Measurements from ENCODE around the gene PCDH17. TPM values are rescaled to one million over a fixed set of nuclear protein-coding genes. Genes with fewer than 3 reads are reported as not detected.

Gene PCDH17
- total RNA-seq, 1 donor from 2014 or later, result 36.0 TPM

DNA sequence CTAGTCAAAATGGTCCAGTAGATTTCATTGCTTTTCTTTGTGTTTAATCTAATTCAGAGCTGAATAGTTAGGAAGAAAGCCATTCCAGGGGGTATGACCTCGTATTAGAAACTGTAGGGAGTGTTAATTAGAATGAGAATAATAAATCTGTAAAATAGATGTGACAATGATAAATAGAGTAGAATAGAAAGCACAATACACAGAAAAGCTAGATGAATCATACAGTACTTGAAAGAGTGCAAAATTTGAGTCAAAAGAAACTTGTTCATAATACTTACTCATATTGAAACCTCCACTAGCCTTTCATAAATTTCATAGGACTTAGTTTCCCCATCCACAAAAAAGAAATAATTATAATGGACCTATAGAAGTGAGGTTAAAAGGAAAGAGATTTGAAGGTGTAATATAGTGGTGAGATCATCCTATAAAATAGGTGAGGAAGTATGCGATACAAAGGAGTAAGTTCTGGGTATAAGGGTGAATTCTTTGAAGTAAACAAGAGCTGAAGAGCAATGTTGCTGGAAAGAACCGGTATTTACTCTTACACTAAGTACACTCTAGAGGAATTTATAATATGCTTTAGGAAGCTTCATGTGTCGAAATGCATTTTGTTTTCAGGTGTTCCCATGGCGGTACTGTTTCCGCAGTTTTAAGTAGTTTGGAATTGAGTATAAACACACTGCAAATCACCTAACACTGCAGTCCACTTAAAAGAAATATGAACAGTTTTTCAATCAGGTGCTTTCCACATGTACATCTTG is 21.9 kb downstream of the PCDH17 start:
- Histone ChIP-seq H3K9me3 (no peaks in the 10 kb centered on the region), H3K27me3 (no peaks in the 10 kb centered on the region), H3K36me3 (no peaks in the 10 kb centered on the region), H3K27ac (no peak overlapping the region), H3K4me1 (no peaks in the 10 kb centered on the region), H3K4me3 (no peak overlapping the region)
- TF ChIP-seq, protein P1, sequence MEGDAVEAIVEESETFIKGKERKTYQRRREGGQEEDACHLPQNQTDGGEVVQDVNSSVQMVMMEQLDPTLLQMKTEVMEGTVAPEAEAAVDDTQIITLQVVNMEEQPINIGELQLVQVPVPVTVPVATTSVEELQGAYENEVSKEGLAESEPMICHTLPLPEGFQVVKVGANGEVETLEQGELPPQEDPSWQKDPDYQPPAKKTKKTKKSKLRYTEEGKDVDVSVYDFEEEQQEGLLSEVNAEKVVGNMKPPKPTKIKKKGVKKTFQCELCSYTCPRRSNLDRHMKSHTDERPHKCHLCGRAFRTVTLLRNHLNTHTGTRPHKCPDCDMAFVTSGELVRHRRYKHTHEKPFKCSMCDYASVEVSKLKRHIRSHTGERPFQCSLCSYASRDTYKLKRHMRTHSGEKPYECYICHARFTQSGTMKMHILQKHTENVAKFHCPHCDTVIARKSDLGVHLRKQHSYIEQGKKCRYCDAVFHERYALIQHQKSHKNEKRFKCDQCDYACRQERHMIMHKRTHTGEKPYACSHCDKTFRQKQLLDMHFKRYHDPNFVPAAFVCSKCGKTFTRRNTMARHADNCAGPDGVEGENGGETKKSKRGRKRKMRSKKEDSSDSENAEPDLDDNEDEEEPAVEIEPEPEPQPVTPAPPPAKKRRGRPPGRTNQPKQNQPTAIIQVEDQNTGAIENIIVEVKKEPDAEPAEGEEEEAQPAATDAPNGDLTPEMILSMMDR (IDR thresholded peaks at IDR 0.05), result no peak
- intact Hi-C loops (cut with DNase I), result no loop called here
- no peak for DNase-seq (ENCODE audit: low spot score in 2 of 2)

GRCh38 chr13:57665481-57665880 is 33.9 kb downstream of the PCDH17 start:
- intact Hi-C loops (cut with DNase I), result no loop called here
- H3K4me3 ChIP-seq, result no peak overlapping the region
- no peak for DNase-seq (ENCODE audit: low spot score in 2 of 2)
- no peaks in the 10 kb centered on the region for H3K4me1 ChIP-seq
- no peak overlapping the region for H3K27ac ChIP-seq
- TF ChIP-seq, protein P1 (IDR thresholded peaks at IDR 0.05), result no peak
- no peaks in the 10 kb centered on the region for H3K9me3 ChIP-seq
- H3K27me3 ChIP-seq, result no peaks in the 10 kb centered on the region
- no peaks in the 10 kb centered on the region for H3K36me3 ChIP-seq

DNA sequence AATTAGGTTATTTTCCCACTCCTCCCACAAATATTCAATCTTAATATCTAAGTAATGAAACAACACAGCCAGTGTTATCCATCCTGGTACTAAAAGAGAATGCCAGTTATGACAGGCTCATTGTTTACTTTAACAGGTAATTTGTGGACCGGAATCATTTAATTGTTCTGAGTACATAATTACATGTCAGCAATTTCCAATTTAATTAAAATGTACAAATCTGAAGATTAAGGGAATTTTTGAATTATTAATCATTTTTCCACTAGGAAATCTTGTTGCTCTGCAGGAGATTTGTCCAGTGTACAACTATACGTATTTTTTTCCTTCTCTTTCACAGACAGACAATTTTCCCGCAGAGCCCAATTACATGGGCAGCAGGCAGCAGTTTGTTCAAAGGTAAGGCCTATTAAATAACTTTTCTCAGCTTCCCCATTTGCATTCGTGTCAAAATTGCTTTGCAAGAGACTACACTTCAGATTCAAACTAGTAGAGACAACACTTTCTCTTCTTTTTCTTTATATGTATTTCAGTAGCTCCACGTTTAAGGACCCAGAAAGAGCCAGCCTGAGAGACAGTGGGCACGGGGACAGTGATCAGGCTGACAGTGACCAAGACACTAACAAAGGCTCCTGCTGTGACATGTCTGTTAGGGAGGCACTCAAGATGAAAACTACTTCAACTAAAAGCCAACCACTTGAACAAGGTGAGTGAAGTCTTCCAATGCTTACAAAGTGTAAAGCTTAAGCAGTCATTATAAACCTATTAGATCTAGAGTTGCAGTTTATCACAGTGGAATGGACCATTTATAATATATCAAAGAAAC is 34.8 kb downstream of the PCDH17 start:
- intact Hi-C loops (cut with DNase I), result no loop called here

DNA sequence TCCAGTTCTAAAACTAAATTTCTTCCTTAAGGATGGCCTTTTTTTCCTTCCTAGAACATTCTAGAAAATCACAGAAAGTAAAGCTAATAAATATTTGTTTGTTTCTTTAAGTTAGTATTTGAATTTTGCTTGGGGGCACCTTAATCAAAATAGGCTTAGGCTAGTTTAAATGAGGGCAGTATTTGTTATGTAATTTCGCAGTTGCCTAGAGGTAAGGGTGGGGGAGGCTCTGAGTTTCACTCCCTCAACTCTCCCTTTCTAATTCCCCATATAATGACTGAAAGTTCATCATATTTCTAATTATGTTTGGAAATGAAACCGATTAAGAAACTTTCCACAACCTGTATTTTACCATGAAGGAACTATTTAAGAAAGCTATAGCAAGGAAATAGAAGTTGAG is 40.6 kb downstream of the PCDH17 start:
- intact Hi-C loops (cut with DNase I), result no loop called here
- TF ChIP-seq, protein P1 (IDR thresholded peaks at IDR 0.05), result no peak
- Histone ChIP-seq H3K36me3 (no peaks in the 10 kb centered on the region), H3K9me3 (no peaks in the 10 kb centered on the region), H3K27ac (no peak overlapping the region), H3K4me1 (no peaks in the 10 kb centered on the region), H3K27me3 (no peaks in the 10 kb centered on the region), H3K4me3 (no peak overlapping the region)
- no peak for DNase-seq (ENCODE audit: low spot score in 2 of 2)

More for the DNA sequence above, 34.8 kb downstream of the PCDH17 start:
- TF ChIP-seq, protein P1 (IDR thresholded peaks at IDR 0.05), result no peak
- Histone ChIP-seq H3K9me3 (no peaks in the 10 kb centered on the region), H3K27ac (no peak overlapping the region), H3K27me3 (no peaks in the 10 kb centered on the region), H3K36me3 (no peaks in the 10 kb centered on the region), H3K4me3 (no peak overlapping the region), H3K4me1 (no peaks in the 10 kb centered on the region)
- DNase-seq (ENCODE audit: low spot score in 2 of 2), result no peak

DNA sequence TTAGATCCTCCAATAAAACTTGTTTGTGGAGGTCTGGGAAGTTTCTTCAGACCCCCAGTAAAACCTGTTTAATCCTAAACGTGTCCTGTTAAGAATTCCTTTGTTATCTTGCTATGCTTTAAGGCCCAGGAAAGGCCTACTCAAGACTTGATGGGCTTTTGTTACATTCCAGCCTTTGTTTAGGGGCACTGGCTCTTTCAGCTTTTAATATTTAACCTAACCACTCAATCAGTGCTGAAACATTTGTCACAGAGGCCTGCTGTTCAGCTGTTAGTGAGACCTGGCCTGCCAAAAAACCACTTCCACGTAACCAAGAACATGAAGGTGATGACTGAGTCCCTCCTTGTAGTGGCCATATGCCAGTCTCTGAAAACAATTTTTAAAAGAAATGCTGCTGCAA is 41.7 kb downstream of the PCDH17 start:
- no peak for DNase-seq (ENCODE audit: low spot score in 2 of 2)
- Histone ChIP-seq H3K9me3 (no peaks in the 10 kb centered on the region), H3K4me1 (no peaks in the 10 kb centered on the region), H3K36me3 (no peaks in the 10 kb centered on the region), H3K27ac (no peak overlapping the region), H3K4me3 (no peak overlapping the region), H3K27me3 (no peaks in the 10 kb centered on the region)
- intact Hi-C loops (cut with DNase I), result no loop called here
- TF ChIP-seq, protein P1 (IDR thresholded peaks at IDR 0.05), result no peak
